Hepatic stellate cell (primary cell): Measurements from ENCODE around the gene ANKRD18A.

Experiments used
- DNase-seq: peaks from one replicate; pipeline ENCODE4 v3.0.0; 2011; ENCODE audit warnings: low spot score

The ANKRD18A gene

GRCh38 chr9:38620483-38621433, at the start of gene ANKRD18A:
ANKRD18A (minus strand) TSS chr9:38620596; CDS start chr9:38620285, 311 bp downstream.
- DNase-seq: peak; percentile 27

GRCh38 chr9:38668791-38669466, 48.5 kb upstream of the ANKRD18A start:
- DNase-seq: no peak

- DNase-seq: no peak
Observed at GRCh38 chr9:38662763-38663593, 42.6 kb upstream of the ANKRD18A start.

DNA sequence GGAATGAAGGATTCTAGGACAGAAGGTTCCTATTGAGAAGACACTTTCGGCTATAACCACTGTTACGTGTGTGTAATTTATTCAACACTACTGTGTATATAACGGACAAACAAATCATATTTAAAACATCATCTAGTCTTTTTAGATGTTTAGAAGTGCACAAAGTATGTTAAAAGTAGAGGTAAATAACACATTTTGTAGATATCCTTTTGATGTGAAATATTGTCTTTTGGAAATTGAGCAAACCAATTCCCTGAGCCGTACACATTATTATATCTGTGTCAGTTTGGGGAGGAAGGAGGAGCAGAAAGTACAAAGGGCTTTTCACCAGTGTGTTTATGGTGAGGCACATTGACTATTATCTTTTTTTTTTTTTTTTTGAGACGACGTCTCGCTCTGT, 39.1 kb upstream of the ANKRD18A start:
- DNase-seq: no peak

- DNase-seq: no peak
Observed at GRCh38 chr9:38656896-38657295, 36.5 kb upstream of the ANKRD18A start.

- DNase-seq: no peak
Observed at GRCh38 chr9:38652486-38652885, 32.1 kb upstream of the ANKRD18A start.

DNA sequence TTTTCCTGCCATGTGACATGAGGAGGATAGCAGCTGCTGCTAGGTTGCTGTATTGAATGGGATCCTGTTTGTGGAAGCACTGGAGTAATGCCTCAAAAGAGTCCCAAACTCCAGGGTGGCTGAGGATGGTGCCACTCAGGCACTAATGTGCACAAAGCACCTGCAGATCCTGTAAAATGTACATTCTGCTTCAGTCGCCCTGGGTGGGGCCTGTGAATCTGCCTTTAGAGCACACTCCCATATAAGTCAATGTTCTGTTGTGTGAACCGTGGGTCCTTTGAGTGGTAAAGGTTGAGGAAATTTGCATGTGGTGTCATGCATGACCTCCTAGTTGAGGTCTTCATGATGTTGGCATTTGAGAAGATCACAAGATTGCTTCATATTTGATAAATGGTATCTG, 31.6 kb upstream of the ANKRD18A start:
- DNase-seq: no peak

DNA sequence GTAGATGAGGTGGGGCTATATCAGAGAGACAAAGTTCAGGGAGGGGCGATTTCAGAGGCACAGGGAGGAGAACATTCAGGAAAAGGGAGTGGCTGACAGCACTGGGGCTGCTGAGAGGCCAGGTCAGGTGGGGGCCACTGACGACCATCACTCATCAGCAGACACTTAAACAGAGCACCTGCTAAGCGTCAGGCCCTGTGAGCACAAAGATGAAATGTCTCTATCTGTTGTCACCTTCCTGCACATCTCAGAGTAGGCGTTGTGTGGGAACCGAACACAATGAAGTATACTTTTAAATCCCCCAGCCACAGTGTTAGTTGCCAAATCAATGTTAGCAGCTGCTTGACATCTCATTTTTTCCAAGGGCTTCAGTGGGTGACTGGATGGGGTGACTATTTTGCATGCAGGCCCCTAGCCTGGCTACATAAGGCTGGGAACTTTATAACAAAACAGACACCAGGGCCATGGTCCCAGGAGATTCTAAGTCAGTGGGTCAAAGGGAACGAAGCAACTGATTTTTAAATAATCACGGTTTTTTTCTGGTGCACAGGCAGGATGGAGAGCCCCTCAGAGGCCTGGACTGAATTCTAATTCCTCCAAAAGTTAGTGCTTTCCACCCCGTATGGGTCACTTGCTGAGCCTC, 31.1 kb upstream of the ANKRD18A start:
- no peak for DNase-seq

- DNase-seq: no peak
Observed at GRCh38 chr9:38650564-38650963, 30.2 kb upstream of the ANKRD18A start.

GRCh38 chr9:38649731-38650363, 29.5 kb upstream of the ANKRD18A start:
- DNase-seq: no peak

DNA sequence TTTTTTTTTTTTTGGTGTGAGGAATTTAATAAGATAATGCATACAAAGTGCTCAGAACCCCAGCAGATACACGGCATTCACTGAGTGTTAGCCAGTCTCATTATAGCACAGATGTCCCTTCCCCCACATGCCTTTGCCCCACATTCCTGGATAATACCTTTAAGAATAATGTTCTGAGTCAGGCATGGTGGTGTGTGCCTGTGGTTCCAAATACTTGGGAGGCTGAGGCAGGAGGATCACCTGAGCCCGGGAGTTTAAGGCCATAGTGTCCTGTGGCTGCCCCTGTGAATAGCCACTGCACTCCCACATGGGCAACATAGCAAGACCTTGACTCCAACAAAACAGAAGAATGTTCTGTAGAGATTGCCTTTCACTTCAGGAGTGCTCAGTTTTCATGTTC, 24.2 kb upstream of the ANKRD18A start:
- no peak for DNase-seq

DNA sequence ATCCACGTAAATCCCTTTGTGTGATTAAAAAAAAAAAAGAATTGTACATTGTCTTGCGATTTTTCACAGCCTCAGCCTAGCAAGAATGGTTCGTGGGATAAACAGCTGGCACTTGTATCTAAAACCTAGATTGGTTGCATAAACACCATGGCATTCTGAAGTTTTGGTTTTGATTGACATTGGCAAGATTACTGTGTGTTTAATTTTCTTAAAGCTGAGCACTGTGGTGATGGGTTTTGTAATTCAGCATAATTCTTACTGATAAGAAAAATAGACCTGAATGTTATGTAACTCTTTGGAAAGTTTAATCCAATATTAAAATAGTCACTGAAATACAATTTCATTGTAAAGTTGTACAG, 23.4 kb upstream of the ANKRD18A start:
- no peak for DNase-seq

DNA sequence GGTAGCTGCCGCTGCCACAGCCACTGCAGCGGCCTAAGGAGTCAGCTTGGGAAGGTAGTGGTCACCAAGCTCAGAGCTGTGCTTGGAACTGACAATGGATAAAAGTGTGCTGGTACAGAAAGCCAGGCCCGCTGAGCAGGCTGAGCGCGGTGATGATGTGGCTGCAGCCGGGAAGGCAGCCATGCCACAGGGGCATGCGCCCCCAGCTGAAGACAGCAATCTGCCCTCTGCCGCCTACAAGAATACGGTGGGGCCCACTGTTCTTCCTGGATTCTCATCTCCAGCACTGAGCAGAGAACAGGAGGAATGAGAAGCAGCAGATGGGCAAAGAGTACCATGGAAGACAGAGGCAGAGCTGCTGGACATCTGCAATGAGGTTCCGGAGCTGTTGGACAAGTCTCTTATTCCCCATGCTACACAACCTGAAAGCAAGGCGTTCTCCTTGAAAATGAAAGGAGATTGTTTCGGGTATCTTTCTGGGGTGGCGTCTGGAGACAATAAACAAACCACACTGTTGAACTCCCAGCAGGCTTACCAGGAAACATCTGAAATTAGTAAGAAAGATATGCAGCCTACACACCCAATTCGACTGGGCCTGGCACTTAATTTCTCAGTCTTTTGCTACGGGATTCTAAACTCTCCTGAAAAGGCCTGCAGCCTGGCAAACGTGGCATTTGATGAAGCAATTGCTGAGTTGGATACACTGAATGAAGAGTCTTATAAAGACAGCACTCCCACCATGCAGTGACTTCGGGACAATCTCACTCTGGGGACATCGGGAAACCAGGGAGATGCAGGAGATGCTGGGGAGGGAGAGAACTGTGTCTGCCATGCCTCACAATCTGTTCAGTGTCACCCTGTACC, 22.8 kb upstream of the ANKRD18A start:
- no peak for DNase-seq

DNA sequence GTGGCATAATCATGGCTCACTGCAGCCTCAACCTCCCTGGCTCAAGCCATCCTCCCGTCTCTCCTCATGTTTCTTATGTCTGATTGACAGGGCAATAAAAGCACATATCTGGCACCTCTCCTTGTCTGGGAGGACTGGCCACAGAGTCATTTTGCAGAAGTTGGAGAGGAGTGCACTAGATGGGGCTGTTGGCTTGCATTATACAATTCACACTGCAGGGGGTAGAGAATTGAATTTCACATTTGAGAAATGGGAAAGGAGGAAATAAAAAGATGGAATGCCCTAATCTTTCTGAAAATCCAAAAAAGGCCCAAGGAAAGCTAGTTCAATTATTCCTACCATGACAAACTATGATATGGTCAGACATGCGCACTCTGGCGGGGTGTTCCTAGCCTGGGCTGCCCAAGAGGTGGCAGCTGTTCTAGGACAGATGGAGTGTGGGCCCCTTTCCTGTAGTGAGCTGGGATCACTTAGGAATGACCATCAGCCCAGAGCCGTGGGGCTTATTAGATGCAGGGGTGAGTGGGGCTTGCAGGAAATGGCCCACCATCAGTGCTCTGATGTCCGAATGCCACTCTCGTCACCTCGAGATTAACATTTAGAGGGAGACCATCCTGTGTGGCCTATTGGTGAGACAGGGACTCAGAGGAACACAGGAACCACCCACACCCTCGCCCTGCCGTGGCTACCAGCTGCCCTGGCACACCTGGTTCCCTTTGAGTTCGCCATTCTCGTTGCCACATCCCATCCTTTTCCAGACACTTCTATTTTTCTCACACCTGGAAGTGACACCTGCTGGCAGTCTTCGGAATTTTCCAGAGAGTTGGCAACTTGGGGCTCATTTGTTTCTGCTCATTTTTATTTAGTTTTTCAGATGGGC, 21.8 kb upstream of the ANKRD18A start:
- peak; percentile 17 for DNase-seq

GRCh38 chr9:38641142-38641541, 20.7 kb upstream of the ANKRD18A start:
- no peak for DNase-seq

DNA sequence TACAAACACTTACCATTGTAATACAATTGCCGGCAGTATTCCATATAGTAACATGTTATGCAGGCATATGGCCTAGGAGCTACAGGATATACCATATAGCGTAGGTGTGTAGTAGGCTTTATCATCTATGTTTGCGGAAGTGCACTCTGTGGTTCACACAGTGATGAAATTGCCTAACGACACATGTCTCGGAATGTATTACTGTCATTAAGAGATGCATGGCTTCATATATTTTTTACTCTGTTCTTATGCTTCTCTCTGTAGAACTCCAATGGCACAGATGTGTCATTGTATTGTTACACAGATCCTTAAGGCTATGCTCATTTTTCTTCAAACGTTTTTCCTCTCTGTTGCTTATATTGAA, 19.2 kb upstream of the ANKRD18A start:
- no peak for DNase-seq

DNA sequence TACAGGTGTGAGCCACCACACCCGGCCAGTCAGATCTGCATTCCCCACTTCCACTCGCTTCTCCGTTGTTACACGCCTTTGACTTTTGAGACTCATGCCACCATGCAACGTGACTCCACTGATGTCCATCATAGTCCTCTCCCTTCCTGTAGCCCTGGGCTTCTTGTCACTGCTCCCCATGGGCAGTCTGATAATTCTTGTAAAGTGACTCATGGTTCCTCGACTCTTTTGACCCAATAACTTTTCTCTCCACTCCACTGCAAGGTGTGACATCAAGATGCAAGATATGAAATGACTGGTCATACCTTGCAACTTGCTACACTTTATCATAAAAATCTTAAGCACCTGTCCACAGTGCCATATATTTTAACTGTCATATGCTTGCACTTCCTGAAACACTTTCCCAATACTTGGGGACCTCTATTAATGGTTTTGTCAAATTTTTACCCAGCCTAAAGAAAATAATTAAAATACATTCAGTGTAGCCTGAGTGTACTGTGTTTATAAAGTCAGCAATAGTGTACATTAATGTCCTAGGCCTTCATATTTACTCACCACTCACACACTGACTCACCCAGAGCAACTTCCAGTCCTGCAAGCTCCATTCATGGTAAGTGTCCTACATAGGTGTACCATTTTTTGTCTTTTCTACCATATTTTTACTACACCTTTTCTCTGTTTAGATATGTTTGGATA, 18.6 kb upstream of the ANKRD18A start:
- no peak for DNase-seq

- DNase-seq: no peak
Observed at GRCh38 chr9:38634315-38634714, 13.9 kb upstream of the ANKRD18A start.

DNA sequence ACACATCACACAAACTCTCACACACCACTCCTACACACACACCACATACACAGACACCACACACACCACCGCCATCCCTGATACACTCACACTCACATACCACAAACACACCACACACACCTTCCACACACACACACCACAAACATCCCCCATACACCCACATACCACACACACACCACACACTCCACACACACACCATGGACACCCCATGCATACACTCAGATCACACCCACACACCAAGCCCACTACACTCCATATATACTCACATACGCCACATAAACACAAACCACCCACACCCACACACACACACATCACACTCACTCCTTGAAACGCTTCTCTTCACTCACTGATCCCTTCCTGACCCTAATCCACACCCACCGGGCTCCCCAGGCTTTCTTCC, 9.1 kb upstream of the ANKRD18A start:
- DNase-seq: no peak
